NCI-H187 treated with DMSO at 0.1 percent for 48 hours (cell line): ENCODE results near the gene ORC2.
"Not testable (repeated sequence)": the region's sequence is repeated elsewhere in the genome, so short reads cannot be mapped to it uniquely, and the experiment has no call there.

Experiments
- DNase-seq: peaks from one replicate; lab custom pipeline; 2025; lab: John Stamatoyannopoulos, UW

The ORC2 gene

DNA sequence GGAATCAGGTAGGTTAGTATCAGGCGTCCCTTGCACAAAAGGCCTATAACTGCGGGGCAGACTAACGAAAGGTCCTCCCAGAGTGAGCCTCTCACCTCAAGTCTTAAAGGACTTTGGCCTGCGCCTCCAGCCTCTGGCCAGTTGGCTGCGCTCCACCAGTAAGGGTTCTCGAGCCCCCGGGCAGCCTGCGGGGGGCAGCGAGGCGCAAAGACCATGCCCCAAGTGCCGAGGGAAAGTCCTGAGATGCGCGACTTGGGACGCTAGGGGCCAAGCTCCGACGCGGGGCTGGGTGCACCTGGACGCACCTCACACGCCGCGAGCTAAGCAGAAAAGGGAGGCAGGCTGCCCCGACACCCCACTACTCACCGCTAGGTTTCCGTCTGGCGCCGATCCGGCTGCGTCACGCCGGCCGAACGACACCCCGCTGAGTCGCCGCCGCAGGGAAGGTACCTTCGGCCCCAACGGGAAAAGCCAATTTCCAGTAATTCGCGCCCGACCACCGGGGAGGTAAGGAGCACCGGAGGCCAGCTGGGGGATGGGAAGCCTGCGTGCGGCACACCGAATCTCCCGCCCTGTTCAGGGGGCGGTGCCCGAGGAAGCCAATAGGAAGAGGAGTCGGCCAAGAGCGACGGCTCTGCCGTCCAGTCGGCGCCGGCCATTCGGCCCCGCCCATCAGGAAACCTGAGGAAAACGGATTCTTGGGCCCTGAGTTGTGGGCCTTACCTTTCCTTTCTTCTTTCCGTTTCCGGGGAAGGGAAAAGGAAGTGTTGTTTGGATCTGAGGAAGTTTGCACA lies at the start of gene ORC2:
Gene ORC2, minus strand, starts transcription at position 537 of the 794 bp plus-strand sequence. CDS start 5,537 bp downstream, outside the sequence.
- peak; percentile 54 for DNase-seq

DNA sequence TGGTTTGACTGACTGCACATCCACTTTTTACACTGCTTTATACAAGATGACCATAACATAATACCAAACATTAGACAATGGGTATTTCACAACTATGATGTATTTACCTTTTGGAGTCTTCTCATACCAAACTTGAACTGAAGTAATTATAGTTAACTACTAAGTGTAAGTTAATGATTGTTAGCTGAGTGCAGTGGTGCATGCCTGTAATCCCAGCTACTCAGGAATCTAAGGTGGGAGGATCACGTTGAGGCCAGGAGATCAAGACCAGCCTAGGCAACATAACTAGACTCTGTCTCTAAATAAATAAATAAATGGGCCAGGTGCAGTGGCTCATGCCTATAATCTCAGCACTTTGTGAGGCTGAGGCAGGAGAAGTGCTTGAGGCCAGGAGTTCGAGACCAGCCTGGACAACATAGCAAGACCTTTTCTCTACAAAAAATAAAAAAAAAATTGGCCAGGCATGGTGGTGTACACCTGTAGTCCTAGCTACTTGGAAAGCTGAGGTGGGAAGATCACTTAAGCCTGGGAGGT lies 44.9 kb upstream of the ORC2 start:
- DNase-seq, result no peak

DNA sequence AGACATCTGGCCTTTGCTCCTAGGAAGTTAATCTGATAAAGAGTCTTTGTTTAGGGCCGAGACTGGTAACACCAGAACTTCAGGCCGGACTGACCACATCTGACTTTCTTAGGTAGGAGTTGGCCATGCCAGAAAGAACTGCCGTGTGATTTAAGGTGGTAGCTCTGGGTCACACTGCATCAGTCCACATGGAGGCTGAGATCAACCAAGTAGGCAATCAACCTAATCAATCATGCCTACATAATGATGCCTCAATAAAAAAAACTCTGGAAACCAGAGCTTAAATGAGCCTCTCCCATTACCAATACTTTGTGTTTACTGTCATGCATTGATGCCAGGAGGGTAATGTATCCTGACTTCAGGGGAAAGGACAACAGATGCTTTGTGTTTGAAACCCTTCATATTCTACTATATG lies 44.1 kb upstream of the ORC2 start:
- no peak for DNase-seq

DNA sequence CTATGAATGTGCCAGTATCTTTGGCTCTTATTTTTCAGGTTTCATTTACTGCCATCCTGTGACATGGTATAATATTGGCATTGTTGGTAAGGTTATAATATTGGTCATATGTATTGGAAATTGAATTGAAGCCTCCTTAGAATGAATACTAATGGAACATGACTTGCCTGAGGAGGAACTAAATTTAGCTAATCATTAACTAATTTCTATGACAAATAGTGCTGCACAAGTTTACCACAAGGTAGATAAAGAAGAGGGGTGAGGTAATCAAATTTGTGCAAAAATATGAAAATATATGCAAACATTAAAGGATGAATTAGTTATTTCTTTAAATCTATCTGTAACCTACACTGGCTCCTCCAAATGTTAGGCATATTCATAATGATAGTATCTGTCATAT lies 43.2 kb upstream of the ORC2 start:
- DNase-seq, result no peak

DNA sequence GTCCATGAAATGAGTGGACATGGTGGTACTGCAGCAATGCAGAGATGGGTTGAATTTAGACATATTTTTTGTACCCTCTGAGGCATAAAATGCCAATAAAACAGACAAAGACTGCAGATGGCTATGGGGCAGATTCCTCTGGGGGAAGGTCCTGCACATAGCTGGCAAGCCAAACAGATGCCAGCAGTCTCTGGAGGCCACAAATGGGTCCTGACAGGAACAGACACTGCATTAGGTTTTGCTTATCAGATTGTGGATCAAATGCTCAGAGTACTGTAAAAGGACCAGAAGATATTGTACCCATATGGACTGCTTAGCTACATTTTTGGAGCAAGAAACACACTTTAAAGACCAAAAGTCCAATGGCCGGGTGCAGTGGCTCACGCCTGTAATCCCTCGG lies 40.9 kb upstream of the ORC2 start:
- no peak for DNase-seq

DNA sequence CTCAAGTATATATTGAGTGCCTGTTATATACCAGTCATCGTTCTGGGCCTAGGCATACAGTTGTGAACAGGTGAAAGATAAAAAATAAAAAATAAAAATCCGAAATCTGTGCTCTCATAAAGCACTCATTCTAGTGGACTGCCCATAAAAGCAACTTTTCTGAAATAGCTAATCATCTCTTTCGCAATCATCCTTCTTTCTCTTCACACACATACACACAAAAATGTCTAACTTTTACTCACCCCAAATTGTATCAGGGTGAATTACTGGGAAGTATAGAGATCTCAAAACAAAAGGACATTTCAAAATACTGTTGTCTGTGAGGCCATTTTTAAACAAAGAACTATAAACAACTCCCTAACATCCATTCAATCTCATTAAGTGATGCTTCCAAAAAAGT lies 29.6 kb upstream of the ORC2 start:
- DNase-seq, result no peak

DNA sequence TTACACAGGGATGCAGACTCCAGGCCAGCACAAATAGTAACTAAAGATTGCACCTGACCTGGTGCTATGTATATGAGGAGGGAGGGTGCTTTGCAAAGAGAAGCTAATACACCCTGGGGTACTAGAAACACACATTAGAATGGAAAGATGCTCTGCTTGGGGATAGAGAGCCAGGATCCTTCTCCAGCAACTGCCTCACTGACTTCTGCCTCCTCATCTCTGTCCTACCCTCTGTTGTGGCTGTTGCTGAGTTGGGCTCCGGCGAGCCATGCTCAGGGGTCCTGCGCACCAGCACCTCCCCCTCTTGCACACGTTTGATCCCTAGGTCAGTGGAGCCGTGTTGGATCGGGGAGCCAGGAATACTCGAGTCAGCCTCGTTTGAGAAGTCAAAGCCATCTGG lies 23.7 kb upstream of the ORC2 start:
- DNase-seq, result no peak

DNA sequence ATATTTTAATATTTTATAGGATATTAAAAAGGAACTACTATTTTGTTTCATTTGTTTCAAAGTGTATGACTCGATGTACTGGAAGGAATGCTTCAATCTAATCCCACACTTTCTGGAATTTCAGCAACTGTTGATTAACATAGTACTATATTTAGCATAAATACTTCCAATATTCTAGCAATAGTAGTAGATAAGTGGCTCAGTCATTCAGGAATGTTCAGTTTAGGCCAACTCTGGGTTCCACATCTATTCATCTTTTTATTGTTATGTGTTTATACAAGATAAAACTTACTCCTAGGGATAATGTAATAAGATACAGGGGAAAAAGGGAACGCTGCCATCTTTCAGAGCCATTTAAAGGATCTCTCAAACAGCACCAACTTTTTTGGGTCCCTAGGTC lies 22.3 kb upstream of the ORC2 start:
- DNase-seq, result no peak

DNA sequence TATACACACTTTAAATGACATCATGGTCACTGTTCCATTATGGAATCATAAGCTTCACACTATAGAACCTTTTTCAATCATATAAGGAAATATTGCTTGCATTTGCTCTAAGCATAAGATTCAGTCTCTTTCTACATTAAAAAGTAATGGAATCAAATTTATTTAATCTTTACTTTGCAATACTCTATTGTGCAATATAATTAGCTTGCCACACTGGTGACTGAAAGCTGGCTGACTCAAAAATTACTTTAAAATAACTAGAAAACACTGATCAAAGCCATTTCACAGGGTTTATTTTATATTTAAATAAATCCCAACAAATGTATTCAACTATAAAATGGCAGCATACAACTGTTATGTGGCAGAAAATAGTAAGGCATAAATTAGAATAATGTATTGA lies 13.2 kb upstream of the ORC2 start:
- no peak for DNase-seq

DNA sequence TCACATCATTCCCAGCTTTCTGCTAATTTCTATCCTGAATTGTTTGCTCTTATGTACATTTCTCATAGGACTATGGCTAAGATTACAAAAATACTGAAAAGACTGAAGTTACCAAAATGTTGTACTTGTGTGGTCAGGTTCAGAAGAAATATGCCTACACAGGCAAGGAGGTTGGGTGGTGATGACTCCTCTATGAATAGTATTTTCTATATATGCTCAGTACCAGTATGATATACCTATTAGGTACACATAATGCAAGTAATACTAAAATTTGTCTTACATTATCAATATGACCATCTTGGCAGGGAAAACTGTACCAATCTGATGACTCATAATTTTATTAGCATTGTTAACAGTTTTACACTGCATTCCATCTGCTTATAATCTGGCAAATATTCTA lies 12.2 kb upstream of the ORC2 start:
- no peak for DNase-seq

DNA sequence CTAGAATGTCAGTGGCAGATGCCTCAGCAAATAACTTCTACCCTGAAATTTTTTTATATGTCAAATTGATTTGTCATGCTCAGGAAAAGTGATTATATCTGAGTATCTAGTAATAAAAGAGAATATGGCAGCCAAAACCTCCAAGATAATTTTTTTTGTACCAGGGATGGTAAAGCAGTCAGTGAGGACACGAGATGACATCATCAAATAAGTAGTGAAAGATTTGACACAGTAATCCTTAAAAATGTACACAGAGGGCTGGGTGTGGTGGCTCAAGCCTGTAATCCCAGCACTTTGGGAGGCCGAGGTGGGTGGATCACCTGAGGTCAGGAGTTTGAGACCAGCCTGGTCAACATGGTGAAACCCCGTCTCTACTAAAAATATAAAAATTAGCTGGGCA lies 6.6 kb upstream of the ORC2 start:
- not testable (repeated sequence) for DNase-seq

DNA sequence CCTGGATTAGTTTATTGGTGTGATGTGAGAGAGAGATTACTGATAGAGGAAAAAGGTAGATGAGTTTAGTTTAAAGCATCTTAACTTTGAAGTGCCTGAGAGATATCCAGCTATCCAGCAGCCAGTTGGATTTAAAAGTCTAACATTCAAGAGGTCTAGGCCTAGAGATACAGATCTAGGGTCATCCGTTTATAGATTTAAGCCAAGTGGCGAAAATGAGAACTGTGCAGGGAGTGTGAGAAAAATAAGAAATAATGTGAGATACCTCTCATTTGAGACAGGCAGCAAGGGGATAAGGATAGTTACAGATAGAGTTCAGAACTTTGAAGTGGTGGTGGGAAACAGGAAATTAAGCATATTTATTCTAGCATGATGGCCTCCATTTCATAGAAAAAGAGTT lies 5.3 kb upstream of the ORC2 start:
- DNase-seq, result no peak

DNA sequence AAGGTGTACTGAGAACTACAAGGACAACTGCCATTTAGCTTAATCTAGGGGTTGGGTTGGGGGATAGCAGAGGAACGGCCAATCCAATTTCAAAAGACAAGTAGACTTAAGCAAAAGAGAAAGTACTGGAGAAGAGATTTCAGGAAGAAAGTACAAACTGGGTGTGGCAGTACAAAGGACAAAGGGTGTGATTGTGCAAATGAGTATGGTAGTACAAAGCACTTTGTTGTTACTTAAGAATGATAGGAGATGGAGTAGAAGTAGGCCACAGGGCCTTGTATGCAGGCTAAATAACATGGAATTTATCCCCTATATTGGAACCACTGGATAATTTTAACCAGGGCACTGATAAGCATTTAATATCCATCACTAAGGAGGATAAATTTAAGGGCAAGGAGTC lies 4.7 kb upstream of the ORC2 start:
- no peak for DNase-seq

DNA sequence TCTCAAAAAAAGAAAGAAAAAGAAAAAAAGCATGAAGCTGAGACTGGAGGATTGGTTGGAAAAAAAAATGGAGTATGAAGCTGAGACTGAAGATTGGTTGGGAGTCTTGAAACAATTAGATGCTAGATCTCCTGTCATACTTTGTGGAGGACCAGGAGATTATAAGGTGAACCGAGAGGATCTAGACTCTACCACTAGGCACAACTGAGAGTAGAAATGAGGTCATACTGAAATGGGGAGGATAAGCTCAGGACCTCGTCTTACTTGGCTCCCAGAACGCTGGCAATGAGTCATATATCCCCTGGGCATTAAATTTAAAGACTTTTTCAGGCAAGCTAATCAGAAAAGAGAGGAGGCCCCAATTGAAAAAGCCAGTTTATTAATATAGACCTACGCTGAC lies 3.3 kb upstream of the ORC2 start:
- no peak for DNase-seq

DNA sequence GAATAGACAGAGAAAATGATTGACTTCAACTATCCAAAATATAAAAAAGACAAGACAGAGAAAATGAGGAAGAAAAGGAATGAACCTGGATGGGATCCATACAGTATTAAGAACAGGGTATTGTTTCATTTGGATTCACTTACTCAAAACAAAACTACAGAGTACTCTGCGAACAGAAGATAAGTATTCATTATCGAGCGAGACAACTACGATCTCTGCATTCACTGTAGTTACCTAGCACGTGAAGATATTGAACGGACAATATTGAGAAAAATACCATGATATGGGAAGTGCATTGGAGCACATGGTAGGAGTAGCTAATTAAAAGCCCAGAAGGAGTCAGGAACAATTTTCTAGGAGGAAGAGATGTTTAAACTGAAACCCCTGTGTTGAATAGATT lies 1.0 kb upstream of the ORC2 start:
- no peak for DNase-seq

DNA sequence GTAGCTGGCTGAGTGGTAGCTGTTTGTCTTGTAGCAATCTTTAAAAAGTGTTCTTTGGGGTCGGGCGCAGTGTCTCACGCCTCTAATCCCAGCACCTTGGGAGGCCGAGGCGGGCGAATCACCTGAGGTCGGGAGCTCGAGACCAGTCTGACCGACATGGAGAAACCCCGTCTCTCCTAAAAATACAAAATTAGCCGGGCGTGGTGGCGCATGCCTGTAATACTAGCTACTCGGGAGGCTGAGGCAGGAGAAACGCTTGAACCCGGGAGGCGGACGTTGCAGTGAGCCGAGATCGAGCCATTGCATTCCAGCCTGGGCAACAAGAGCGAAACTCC lies 425 bp upstream of the ORC2 start:
- DNase-seq, result not testable (repeated sequence)

DNA sequence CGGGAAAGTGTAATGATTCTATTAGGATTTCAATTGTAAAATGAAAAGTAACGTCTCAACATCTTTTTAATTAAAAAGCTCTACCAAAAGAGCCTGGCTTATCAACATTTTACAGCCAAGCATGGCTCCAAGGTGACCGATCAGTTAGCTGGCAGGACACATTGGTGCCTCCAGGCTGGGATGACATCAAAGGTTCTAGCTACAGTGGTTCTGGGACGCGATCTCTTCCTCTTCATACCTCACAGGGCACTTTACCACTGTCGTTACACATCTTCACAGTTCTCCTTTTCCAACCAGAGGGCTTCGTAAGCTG lies 693 bp downstream of the ORC2 start:
- no peak for DNase-seq

DNA sequence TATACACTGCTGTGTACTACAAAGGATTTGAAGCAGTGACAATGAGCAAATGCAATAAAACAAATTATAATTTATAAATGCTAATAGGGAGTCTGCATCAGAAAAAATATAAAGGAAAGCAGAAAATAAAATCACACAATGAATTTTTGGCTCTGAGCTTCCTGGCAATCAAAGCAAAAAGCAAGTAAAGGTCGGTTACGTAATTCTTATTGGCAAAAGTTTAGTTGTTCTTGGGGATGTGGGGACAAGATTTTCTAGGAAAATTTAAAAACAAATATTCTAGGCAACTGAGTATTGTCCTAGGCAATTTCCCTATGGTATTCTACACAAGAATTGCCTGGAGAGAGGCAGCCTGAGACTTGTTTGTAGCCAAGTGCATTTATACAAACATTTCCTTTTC lies 1.8 kb downstream of the ORC2 start:
- DNase-seq, result no peak

DNA sequence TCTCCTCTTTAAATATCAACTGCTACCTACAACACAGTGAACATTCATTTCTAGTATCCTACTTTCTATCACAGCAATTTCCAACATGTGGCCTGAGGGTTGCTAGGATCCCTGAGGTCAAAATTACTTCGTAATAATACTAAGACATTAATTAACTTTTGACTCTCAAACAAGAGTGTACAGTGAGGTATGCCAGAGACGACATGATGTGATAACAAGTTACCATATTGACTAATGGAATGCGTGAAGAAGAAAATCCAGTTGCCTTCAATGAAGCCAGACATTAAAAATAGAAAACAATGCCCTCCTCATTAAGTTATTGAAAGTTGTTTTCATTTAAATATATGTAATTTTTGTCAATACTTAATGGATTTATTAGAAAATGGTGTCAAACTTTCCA lies 13.1 kb downstream of the ORC2 start:
- no peak for DNase-seq

DNA sequence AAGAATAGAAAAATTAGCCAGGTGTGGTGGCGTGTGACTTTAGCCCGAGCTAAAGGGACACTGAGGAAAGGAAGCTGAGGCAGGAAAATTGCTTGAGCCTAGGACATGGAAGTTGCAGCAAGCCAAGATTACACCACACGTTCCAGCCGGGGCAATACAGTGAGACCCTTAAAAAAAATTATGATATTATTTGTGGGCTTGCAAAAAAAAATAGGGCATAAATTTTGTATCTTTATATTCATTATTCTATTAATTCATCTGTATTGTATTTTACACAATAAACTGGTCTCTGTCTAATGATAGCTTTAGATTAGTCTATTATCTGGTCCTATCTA lies 18.1 kb downstream of the ORC2 start:
- DNase-seq, result no peak

DNA sequence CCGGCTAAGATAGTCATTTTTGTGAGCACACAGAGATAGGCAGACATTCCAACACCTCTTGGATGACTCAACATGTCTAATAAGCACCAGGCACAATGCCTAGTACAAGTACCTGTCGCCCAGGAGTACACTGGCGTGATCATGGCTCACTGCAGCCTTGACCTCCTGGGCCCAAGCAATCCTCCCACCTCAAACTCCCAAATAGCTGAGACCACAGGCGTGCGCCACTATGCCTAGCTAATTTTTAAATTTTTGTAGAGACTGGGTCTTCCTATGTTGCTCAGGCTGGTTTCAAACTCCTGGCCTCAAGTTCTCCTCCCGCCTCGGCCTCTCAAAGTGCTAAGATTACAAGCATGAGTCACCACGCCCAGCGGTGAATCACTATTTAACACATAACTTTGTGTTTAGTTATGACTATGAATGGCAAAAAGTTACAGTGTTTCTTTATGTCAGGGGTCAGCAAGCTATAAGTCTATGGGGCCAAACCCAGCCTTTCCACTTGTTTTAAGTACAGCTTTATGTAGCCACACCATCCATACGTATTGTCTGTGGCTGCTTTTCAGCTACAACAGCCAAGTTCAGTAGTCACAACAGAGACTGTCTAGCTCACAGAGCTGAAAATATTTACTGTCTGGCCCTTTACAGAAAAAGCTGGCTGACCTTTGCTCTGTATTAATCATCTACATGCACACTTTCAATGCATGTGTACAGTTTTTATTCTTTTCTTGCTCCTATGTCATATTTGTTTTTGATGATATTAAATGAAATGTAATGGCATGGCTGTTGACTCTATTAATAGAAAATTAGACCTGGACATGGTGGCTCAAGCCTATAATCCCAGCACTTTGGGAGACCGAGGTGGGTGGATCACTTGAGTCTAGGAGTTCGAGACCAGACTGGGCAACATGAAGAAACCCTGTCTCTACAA lies 18.7 kb downstream of the ORC2 start:
- DNase-seq, result no peak

DNA sequence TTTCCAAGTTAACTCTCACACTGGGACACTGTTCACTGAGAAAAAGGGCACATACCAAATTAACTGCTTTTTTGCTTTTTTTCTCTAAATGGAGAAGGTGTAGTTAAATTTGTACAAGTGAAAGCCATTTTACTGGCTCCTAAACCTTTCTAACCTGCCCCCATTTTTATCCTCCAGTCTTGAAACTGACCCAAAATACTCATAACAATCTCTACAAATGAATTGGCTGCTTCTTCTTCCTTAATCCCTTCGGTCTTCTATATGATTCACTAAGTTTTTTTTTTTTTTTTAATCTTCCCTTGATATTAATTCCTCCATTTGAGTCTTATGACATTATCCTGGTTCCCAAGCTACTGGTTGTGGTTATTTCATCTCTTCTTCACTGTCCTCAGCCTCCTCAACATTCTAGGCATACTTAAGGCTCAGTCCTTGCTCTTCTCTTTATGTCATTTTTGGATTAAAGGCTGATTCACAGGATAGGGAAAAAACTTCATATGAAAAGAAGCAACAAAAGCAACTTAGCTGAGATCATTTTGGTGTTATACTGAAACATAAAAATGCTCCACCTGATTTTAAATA lies 19.8 kb downstream of the ORC2 start:
- no peak for DNase-seq

DNA sequence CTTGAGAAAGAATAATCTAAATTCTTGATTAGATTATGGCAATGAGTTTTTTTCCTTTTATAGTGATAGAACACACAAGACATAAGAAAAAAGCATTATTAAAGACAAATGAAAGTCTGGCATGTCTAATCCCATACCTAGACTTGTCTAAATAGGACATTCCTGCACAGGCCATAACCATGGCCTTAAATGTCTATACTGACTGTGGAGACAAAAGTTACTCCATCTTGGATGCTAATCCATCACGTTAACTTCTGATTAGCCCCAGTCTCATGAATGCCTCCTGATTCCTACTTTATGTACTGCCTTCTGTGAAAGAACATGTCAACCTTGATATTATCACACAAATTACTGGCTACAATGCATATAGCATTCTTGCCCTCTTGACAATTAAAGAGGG lies 23.6 kb downstream of the ORC2 start:
- DNase-seq, result no peak
